HG03039 (cell line): ENCODE data around the gene DPF3.

ENCODE experiments used
- ATAC-seq: cut with Tn5 transposase; IDR thresholded peaks from one replicate; pipeline ENCODE4 v1.9.1; 2021; ENCODE audit warnings: mild to moderate bottlenecking, moderate library complexity; ENCODE audit not compliant: unreplicated experiment

The DPF3 gene

GRCh38 chr14:72582582-72582981, 311.3 kb downstream of the DPF3 start:
- ATAC-seq = no peak

DNA sequence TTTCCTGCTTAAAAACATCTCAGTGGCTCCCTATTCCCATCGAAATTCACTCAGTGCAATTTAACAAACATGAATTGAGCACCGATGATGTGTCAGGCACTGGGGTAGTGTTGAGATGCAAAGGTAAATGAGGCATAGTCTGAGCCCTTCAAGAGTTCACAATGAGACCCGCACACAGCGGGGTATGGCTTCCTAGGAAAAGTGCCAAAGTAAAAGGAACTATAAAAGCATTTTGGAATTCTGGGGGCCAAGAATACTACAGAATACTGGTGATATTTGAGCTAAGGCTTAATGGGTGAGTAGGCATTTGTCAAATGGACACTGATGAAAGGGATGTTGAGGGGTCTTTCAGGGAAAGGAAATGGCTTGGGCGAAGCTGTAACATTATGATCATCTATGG, 315.4 kb downstream of the DPF3 start:
- ATAC-seq = no peak

DNA sequence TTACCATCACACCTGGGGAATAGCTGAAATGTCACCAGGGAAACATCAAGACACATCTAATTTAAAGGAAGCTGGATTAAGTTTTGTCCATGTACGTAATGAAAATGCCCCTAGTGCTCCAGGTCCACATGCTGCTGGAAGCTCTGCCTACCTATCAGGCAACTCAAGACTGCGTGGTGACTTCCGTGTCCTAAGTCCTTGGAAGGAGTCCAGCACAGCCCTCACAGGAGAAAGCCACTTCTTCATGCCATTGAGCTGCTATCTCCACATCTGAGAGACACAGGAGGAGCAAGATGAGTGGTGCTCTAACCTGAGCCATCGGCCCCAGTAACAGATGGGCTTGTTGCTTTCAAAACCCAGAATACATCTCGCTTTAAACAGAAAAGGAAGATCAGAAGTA, 316.4 kb downstream of the DPF3 start:
- ATAC-seq = no peak

- ATAC-seq = no peak
These were observed 317.6 kb downstream of the DPF3 start for GRCh38 chr14:72576258-72576657.

GRCh38 chr14:72574715-72575114, 319.2 kb downstream of the DPF3 start:
- ATAC-seq = no peak

DNA sequence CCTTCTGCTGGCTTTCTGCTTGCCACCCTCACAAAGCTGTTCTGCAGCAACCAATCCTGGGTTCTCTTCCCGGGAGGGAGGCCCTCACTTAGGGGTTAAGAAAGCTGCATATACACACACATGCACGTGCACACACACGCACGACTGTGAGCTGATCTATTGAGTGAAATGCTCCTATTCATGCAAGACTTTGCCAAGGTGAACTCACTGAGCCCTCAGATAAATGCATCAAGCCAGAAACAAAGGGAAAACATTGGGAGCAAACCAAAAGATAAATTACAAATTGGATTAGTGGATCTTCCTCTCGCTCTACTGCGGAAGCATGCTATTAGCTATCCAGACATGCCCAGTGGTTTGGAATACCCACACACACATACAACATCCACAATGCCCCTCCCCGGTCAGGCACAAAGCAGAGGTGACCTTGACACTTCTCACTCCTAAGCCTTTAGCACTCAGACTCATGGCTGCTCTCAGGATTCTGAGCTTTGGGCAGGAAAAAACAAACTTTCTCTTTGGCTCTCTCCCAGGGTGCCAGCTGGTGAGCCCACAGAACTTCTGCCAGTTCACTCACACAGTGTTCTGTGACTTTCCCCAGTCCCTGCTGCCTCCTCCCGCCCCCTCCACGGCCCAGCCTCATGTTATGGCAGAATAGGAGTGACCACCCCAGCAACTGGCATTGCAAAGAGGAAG, 320.0 kb downstream of the DPF3 start:
- ATAC-seq = no peak
